Gastrocnemius medialis (tissue), 4 donors: Measurements from ENCODE around the gene KLF2. TPM values are rescaled to one million over a fixed set of nuclear protein-coding genes. Genes with fewer than 3 reads are reported as not detected.

Experiments
- ATAC-seq, 2 donors: fragments of 150-250 bp; one replicate each; pipeline ENCODE4 v1.9.1; 2016
- DNase-seq, 2 donors: peaks; one replicate each; pipeline ENCODE4 v3.0.0-alpha.2; 2019
- H3K27ac ChIP-seq, 4 donors: fragments of 200-600 bp; sonication (generic); 1 replicate in 1 of 4; 2 replicates in 3 of 4; pipeline ENCODE4 v1.5.1; 2016 to 2018; ENCODE audit warnings: mild to moderate bottlenecking in 2 of 4, moderate library complexity in 1 of 4
- H3K27me3 ChIP-seq, 3 donors: fragments of 200-600 bp; sonication (generic) in 2 of 3; 1 replicate in 1 of 3; 2 replicates in 2 of 3; pipeline versions ENCODE4 v1.5.1 to v1.6.0; 2016 to 2019; ENCODE audit warnings: mild to moderate bottlenecking in 1 of 3, moderate library complexity in 1 of 3
- H3K36me3 ChIP-seq, 2 donors: fragments of 200-600 bp; sonication (generic) in 1 of 2; one replicate each; pipeline ENCODE4 v1.5.1; 2017 to 2018
- H3K4me1 ChIP-seq, 2 donors: fragments of 200-600 bp; sonication (generic) in 1 of 2; one replicate each; pipeline ENCODE4 v1.5.1; 2016 to 2017; ENCODE audit warnings: mild to moderate bottlenecking in 2 of 2
- H3K4me3 ChIP-seq, 4 donors: fragments of 200-600 bp; sonication (generic) in 3 of 4; 1 replicate in 1 of 4; 2 replicates in 3 of 4; pipeline ENCODE4 v1.5.1; 2016 to 2019; ENCODE audit warnings: mild to moderate bottlenecking in 2 of 4
- H3K9me3 ChIP-seq, 3 donors: fragments of 200-600 bp; sonication (generic) in 2 of 3; 1 replicate in 1 of 3; 2 replicates in 2 of 3; pipeline ENCODE4 v1.5.1; 2016 to 2019
- CTCF ChIP-seq, 5 experiments: fragments of 450-650 bp in 3 of 5; fragments of 200-600 bp in 2 of 5; sonication (generic) in 2 of 5; IDR thresholded peaks in 4 of 5; conservative IDR thresholded peaks in 1 of 5; 1 replicate in 4 of 5; 2 replicates in 1 of 5; pipeline ENCODE4 v1.5.1; 2016 to 2019; ENCODE audit warnings: antibody characterized with exemption in 5 of 5, mild to moderate bottlenecking in 3 of 5, moderate library complexity in 3 of 5
- POLR2A ChIP-seq, 2 donors: fragments of 450-650 bp; IDR thresholded peaks; one replicate each; pipeline ENCODE4 v1.6.1; 2017; ENCODE audit warnings: antibody characterized with exemption in 2 of 2, mild to moderate bottlenecking in 2 of 2, moderate library complexity in 2 of 2
- in situ Hi-C, 4 donors: fragments of 200-750 bp; cut with MboI; loops; one replicate each; pipeline versions ENCODE4 v1.15.0 to v1.8.0; 2017; ENCODE audit warnings: low sequenced_read_pairs in 4 of 4
- intact Hi-C: fragments of 100-400 bp; cut with DNase I; formaldehyde crosslinking; loops from one replicate; pipeline ENCODE4 v1.15.1; 2023; ENCODE audit warnings: low total_unique reads
- total RNA-seq, 4 donors: library from RNA; depleted of rRNA; stranded (reverse); fragments of >200 nt; gene quantifications; one replicate each; pipeline versions ENCODE4 v1.1.0 to v1.2.3, GENCODE V29; 2016

Gene KLF2
- total RNA-seq, 4 donors from 2014 or later, result 6.8 to 45.6 (median 32.0) TPM

GRCh38 chr19:16368385-16369305, 44.0 kb downstream of the KLF2 start:
- Histone ChIP-seq H3K9me3 (no peaks in the 10 kb centered on the region), H3K27ac (peak overlapping the region in 1 of 4 donors; percentile 37), H3K27me3 (no peaks in the 10 kb centered on the region), H3K36me3 (peaks cover 0 to under 1% of the 10 kb centered on the region in 2 donors), H3K4me3 (no peak overlapping the region), H3K4me1 (peaks cover 30 to 70% of the 10 kb centered on the region in 2 donors)
- TF ChIP-seq CTCF (IDR thresholded peaks at IDR 0.05 in 4 of 5, conservative IDR thresholded peaks at IDR 0.05 in 1 of 5) (no peak), POLR2A (IDR thresholded peaks at IDR 0.05) (no peak)
- DNase-seq (no peak), ATAC-seq (no peak)
- intact Hi-C loops (loop anchor here (1.0 to 5.0 kb wide), 2 partner anchors 13 to 41 kb away; no protein-coding TSS in a partner anchor), in situ Hi-C loops (no loop called here)

DNA sequence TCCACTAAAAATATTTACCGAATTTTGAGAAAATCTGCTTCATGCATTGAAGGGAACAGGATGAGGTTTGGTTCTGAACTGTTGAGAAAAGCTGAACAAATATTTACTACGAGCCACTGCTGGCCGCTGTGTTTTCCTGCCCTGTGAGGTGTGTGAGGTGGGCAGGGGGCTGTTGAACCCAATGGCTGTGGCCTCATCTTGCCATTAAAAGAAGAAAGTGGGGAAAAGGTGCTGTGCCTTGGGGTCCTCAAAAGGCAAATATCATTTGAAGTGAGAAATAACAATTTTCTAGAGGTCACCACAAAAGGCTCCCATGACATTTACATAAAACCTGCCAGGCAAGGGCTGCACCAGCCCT, 44.7 kb downstream of the KLF2 start:
- ATAC-seq, result no peak
- in situ Hi-C loops, result no loop called here
- H3K27ac ChIP-seq, result peak overlapping the region in 1 of 4 donors; percentile 37
- H3K27me3 ChIP-seq, result no peaks in the 10 kb centered on the region
- peaks cover 30 to 67% of the 10 kb centered on the region in 2 donors for H3K4me1 ChIP-seq
- TF ChIP-seq CTCF (IDR thresholded peaks at IDR 0.05 in 4 of 5, conservative IDR thresholded peaks at IDR 0.05 in 1 of 5), result no peak
- no peak for TF ChIP-seq POLR2A (IDR thresholded peaks at IDR 0.05)
- H3K36me3 ChIP-seq, result peaks cover 0 to 7% of the 10 kb centered on the region in 2 donors
- intact Hi-C loops, result loop anchor here (5.0 kb wide), 1 partner anchor 42 kb away; no protein-coding TSS in a partner anchor
- no peaks in the 10 kb centered on the region for H3K9me3 ChIP-seq
- DNase-seq, result no peak
- H3K4me3 ChIP-seq, result no peak overlapping the region

DNA sequence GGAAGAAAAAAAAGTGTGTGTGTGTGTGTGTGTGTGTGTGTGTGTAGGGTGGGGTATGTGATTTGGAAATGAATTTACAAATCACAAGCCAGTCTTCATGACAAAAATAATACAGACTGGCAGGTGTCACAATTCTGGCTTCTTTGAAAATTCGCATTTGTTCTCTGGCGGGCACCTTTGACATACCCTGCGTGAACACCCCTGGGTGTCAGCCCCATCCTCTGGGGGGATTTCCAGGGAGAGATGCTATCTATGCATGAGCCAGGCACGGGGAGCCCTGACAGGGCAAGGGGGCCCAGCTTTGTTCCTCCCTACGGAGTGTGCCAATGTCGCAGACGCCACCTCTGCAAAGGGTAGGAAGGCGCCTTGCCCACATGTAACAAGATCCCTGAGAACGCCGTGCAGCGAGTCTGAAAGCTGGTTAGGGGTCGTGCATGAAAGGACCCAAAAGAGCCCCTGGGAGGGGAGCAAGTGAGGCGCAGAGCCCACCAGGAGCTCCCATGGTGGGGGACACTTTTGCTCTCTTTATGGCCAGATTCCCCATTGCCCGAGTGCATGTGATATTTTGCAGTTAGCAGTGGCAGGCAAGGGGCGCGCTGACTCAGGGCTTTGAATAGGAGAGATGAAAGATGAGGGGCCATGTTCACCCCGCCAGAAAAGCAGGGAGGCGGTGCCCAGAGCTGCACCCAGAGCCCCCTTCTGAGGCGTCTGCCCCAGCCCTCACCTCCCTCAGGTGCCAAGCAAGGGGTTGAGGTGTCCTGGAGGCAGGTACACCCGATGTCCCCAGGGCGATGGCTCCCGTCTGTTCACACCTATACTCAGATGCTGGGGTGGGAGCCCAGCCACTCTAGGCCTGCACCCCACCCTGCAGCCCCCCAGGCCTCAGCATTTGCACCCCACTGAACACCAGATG, 45.3 kb downstream of the KLF2 start:
- ATAC-seq (no peak), DNase-seq (no peak)
- no peak overlapping the region for H3K4me3 ChIP-seq
- H3K27me3 ChIP-seq, result no peaks in the 10 kb centered on the region
- peaks cover 30 to 67% of the 10 kb centered on the region in 2 donors for H3K4me1 ChIP-seq
- no peaks in the 10 kb centered on the region for H3K9me3 ChIP-seq
- peak overlapping the region in 2 of 4 donors; percentile 26 to 51 for H3K27ac ChIP-seq
- peaks cover 0 to 13% of the 10 kb centered on the region in 2 donors for H3K36me3 ChIP-seq
- in situ Hi-C loops (no loop called here), intact Hi-C loops (loop anchor here (5.0 kb wide), 1 partner anchor 43 kb away; no protein-coding TSS in a partner anchor)
- TF ChIP-seq POLR2A (IDR thresholded peaks at IDR 0.05) (no peak), CTCF (IDR thresholded peaks at IDR 0.05 in 4 of 5, conservative IDR thresholded peaks at IDR 0.05 in 1 of 5) (no peak)

DNA sequence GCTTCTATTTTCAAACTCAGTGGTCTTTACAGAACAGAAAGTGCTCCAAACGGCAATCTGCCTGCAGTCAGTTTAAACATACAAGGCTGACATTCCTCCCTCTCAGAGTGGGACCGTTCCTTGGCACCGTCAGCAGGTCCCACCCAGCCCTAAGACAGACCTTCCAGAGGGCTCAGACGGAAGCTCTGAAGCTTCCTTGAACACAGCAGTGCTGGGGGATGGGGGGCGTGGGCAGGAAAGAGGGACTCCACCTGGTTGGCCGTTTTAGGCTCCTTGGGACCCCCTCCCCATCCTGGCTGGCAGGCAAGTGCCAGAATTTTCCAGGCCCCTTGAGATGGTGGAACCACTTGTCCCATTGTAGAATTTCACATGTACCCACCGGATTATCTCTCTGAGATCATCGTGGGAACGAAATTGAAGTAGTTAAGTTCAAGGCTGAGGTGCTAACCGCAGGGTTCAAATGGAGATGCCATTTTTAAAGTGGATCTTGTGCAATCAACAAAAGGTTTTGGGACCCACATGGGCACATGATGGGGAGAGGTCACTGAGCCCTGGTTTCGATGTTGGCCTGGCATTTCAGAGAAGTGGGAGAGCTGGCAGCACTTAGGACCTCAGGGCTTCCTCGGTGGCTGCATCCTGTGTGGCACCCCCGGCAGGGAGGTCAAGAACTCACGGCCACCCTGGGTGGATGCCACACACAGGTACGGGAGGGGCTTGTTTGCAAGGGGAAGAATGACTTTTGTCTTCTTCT, 46.2 kb downstream of the KLF2 start:
- Histone ChIP-seq H3K9me3 (no peaks in the 10 kb centered on the region), H3K4me3 (no peak overlapping the region), H3K36me3 (peaks cover 0 to 22% of the 10 kb centered on the region in 2 donors), H3K27ac (peak overlapping the region in 2 of 4 donors; percentile 26 to 51), H3K27me3 (no peaks in the 10 kb centered on the region), H3K4me1 (peaks cover 25 to 63% of the 10 kb centered on the region in 2 donors)
- ATAC-seq (no peak), DNase-seq (no peak)
- intact Hi-C loops (no loop called here), in situ Hi-C loops (no loop called here)
- TF ChIP-seq CTCF (IDR thresholded peaks at IDR 0.05 in 4 of 5, conservative IDR thresholded peaks at IDR 0.05 in 1 of 5) (no peak), POLR2A (IDR thresholded peaks at IDR 0.05) (no peak)
